ENCODE data around the gene ANAPC5. TPM values are rescaled to one million over a fixed set of nuclear protein-coding genes. Genes with fewer than 3 reads are reported as not detected.

Gene ANAPC5
- total RNA-seq, 1 donor from 2014 or later = 86.0 TPM

- TF ChIP-seq CTCF (IDR thresholded peaks at IDR 0.05; ENCODE audit: partially characterized antibody, unreplicated experiment) = no peak
- peak within 1 kb of the TSS; percentile 89 for H3K4me3 Mint-ChIP-seq (ENCODE audit: unreplicated experiment)
- peak; percentile 86 for DNase-seq
- no peaks in the 10 kb centered on the region for H3K9me3 Mint-ChIP-seq (ENCODE audit: unreplicated experiment)
- peaks cover 4% of the 10 kb centered on the region for H3K4me1 Mint-ChIP-seq (ENCODE audit: low read depth, unreplicated experiment)
- H3K27ac Mint-ChIP-seq (ENCODE audit: unreplicated experiment) = peak within 1 kb of the TSS; percentile 77
- H3K36me3 Mint-ChIP-seq (ENCODE audit: unreplicated experiment) = no peaks in the 10 kb centered on the region
- H3K27me3 Mint-ChIP-seq (ENCODE audit: unreplicated experiment) = peaks cover 6% of the 10 kb centered on the region
Measured at GRCh38 chr12:121296618-121297434, 55.4 kb downstream of the ANAPC5 start, which contains the start of gene CAMKK2. CAMKK2 (minus strand) TSS chr12:121296709; CDS start chr12:121274526, 22,183 bp downstream.

- Mint-ChIP-seq H3K9me3 (ENCODE audit: unreplicated experiment) (no peaks in the 10 kb centered on the region), H3K27ac (ENCODE audit: unreplicated experiment) (peak overlapping the region; percentile 77), H3K27me3 (ENCODE audit: unreplicated experiment) (peaks cover 6% of the 10 kb centered on the region), H3K4me3 (ENCODE audit: unreplicated experiment) (peak overlapping the region; percentile 89), H3K4me1 (ENCODE audit: low read depth, unreplicated experiment) (peaks cover 4% of the 10 kb centered on the region), H3K36me3 (ENCODE audit: unreplicated experiment) (no peaks in the 10 kb centered on the region)
- TF ChIP-seq CTCF (IDR thresholded peaks at IDR 0.05; ENCODE audit: partially characterized antibody, unreplicated experiment) = no peak
- peak; percentile 46 for DNase-seq
Measured at GRCh38 chr12:121295746-121296617, 56.2 kb downstream of the ANAPC5 start.

- Mint-ChIP-seq H3K27me3 (ENCODE audit: unreplicated experiment) (peaks cover 6% of the 10 kb centered on the region), H3K4me3 (ENCODE audit: unreplicated experiment) (peak overlapping the region; percentile 89), H3K36me3 (ENCODE audit: unreplicated experiment) (no peaks in the 10 kb centered on the region), H3K4me1 (ENCODE audit: low read depth, unreplicated experiment) (no peaks in the 10 kb centered on the region), H3K27ac (ENCODE audit: unreplicated experiment) (peak overlapping the region; percentile 77), H3K9me3 (ENCODE audit: unreplicated experiment) (no peaks in the 10 kb centered on the region)
- no peak for DNase-seq
- TF ChIP-seq CTCF (IDR thresholded peaks at IDR 0.05; ENCODE audit: partially characterized antibody, unreplicated experiment) = no peak
Measured at GRCh38 chr12:121295116-121295745, 57.0 kb downstream of the ANAPC5 start.

GRCh38 chr12:121294151-121294889 is 57.9 kb downstream of the ANAPC5 start:
- TF ChIP-seq CTCF (IDR thresholded peaks at IDR 0.05; ENCODE audit: partially characterized antibody, unreplicated experiment) = no peak
- Mint-ChIP-seq H3K4me3 (ENCODE audit: unreplicated experiment) (no peak overlapping the region), H3K27me3 (ENCODE audit: unreplicated experiment) (peaks cover 6% of the 10 kb centered on the region), H3K27ac (ENCODE audit: unreplicated experiment) (no peak overlapping the region), H3K4me1 (ENCODE audit: low read depth, unreplicated experiment) (no peaks in the 10 kb centered on the region), H3K9me3 (ENCODE audit: unreplicated experiment) (no peaks in the 10 kb centered on the region), H3K36me3 (ENCODE audit: unreplicated experiment) (no peaks in the 10 kb centered on the region)
- no peak for DNase-seq

Data from glutamatergic neuron (in vitro differentiated cells).